Cerebellar cortex (tissue), 1 donor: Measurements from ENCODE around the gene SEMA3C.

Experiments used
- DNase-seq: peaks from one replicate; pipeline ENCODE4 v3.0.0-alpha.2; 2015; ENCODE audit warnings: low spot score

The SEMA3C gene

GRCh38 chr7:80918909-80919721 is at the start of gene SEMA3C:
SEMA3C (minus strand) TSS chr7:80919051; CDS start chr7:80916781, 2,270 bp downstream.
- DNase-seq: peak; percentile 48

DNA sequence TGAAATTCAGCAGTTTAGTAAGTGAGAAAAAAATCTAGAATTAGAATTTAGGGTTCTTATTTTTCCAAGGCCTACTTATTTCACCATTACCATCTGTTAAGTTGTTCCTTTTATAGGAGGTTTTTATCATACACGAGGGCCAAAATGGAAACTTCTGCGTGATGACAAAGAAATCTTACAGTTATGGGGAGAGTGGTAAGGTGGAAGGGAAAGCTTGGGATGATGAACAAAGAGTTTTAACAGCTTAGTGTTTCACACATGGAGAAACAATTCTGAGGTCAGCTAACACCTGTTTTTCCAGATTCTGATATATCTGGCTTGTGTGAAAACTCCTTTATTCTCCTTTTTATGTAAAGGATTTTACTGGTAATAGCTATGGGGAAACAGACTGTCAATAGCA is 49.8 kb upstream of the SEMA3C start:
- DNase-seq: no peak

DNA sequence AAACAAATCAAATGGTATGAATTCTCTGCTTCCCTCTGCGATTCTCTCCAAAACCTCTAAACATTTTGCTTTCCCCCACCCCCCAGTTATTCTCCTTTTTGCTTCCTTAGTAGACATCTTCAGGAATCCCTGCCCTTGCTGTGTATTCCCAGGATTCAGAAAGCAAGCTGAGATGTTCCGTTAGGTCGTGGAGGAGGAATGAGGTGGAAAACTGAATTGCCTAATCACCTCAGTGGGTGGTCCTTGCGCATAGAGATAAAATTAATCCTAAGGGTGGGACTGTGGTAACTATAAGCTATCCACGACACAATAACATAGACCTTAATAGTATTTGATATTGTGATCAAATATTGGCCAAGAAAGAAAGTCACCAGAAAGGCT is 49.1 kb upstream of the SEMA3C start:
- no peak for DNase-seq

DNA sequence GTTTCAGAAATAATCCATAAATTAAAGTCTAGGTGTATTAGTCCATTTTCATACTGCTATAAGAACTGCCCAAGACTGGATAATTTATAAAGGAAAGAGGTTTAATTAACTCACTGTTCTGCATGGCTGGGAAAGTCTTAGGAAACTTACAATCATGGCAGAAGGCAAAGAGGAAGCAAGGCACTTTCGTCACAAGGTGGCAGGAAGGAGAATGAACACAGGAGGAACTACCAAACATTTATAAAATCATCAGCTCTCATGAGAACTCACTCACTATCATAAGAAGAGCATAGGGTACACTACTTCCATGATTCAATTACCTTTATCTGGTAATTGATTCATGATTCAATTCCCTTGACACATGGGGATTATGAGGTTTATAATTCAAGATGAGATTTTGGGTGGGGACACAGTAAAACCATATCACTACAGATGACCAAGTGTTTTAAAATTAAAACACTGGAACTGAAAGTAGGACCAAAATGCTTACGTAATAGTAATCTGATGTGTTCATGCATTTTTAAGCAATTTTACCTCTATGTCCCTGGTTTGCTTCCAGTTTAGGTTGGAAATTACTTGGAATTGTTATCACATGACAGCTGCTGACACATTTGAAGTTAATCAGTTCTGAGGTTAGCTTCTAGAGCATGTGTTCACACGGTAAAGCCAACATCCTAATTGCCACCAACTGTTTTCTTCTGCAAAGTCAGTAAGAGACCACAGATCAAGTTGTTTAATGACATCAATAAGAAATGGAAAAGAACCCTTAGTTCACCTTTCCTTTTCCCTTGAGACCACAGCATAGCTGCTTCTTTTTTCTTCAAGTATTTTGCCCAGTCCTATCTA is 48.4 kb upstream of the SEMA3C start:
- peak; percentile 7 for DNase-seq

DNA sequence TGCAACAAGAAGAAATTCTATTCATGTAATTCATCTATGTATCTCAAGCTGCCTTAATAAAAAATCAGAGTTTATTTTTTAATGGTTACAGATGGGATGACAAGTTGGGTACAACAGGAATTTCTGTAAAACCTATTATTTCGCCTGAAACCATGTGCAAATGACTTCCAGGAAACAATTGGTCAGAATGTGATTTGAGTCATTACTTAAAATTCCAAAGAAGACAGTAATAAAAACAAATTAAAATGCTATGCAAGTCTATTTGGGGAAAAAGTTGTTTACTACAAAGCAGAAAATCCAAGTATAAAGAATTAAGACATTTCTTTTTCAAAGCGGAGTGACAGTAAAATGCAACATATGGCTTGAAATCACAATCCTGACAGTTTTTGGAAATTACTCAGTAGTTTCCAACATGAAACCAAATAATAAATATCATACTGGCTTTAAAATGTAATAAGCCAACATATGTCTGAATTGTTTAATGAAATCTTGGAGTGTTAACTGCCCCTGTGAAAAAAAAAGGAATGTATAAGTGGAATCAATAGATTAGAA is 41.5 kb upstream of the SEMA3C start:
- DNase-seq: no peak

- no peak for DNase-seq
Observed at GRCh38 chr7:80957226-80957777, 38.5 kb upstream of the SEMA3C start.

- no peak for DNase-seq
Observed at GRCh38 chr7:80954191-80954590, 35.3 kb upstream of the SEMA3C start.

DNA sequence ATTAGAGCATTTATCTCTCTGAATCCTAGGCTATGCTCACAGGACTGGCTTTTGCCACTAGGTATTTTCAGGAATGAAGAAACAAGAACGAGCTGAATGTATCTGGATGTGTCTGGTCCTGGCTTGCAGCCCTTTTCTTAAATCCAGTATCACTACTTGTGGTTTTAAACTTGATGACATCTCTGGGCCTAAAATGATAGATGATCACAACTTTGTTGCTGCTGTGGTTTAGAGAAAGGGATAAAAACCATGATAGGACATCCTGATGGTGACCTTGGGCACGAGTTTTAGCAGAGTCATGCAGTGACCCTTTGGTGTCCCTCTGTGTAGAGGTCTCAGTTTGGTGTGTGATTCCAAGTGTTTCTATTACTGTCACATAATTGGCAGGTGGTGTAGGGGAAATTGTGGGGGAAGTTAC is 31.7 kb upstream of the SEMA3C start:
- no peak for DNase-seq

GRCh38 chr7:80949449-80949848 is 30.6 kb upstream of the SEMA3C start:
- no peak for DNase-seq

GRCh38 chr7:80946858-80947257 is 28.0 kb upstream of the SEMA3C start:
- DNase-seq: no peak

DNA sequence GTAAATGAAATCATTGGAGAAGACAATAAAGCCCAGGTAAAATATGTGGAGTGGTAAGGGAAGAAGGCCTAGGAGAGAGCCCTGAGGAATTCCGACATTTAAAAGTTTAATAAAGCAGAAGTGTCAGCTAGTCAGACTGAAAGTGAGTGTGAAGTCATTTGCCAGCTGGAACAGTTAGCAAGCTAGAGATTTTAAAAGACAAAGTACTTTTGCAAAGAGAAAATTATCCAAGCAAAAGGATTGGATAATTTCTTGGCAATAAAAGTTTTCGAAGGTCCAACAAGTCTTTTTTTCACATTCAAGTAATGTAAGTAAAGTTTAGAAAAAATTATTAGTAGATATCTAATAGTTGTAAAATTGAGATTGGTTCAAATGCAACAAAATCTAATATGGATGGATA is 27.1 kb upstream of the SEMA3C start:
- DNase-seq: no peak

DNA sequence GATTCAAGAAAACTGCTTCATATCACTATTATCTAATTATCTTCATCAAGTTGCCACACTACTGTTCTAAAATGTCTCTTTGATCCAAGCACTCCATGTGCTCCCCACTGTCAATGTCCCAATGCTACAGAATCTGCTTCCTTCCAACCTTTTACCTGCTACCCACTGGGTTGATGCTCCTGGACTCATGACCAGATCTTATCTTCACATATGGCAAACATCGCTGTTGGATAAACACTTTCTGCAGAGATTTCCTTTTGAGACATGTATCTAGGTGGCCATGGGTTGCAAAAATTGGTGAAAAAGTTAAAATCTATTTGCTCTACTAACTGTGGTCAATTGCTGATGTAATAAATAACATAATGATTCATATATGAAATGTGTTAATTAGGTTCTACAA is 24.5 kb upstream of the SEMA3C start:
- DNase-seq: no peak

- DNase-seq: no peak
Observed at GRCh38 chr7:80942261-80943041, 23.6 kb upstream of the SEMA3C start.

DNA sequence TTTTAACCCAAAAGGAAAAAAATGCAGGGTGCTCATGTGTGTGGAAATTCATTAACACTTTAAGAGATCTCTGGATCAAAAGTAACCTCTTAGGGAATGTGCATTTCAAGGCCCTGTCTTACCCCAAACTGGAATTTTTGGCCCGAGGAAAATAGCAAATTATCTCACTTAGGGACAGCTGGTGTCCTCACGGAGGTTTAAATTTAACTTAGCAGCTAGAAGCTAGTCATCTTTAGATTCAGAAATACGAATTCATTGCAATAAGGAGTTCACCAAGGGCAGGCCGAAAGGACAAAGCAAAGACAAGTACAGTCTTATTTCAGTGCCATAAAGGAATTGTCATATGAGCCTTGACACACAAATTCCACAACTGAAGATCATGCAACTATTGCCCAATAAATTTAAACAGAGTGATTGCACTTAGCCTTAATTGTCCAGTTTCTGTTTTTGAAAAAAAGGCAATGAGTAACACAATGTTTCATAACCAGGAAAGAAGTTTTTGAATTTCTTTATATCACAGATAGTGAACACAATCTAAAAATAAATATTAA is 22.4 kb upstream of the SEMA3C start:
- no peak for DNase-seq

DNA sequence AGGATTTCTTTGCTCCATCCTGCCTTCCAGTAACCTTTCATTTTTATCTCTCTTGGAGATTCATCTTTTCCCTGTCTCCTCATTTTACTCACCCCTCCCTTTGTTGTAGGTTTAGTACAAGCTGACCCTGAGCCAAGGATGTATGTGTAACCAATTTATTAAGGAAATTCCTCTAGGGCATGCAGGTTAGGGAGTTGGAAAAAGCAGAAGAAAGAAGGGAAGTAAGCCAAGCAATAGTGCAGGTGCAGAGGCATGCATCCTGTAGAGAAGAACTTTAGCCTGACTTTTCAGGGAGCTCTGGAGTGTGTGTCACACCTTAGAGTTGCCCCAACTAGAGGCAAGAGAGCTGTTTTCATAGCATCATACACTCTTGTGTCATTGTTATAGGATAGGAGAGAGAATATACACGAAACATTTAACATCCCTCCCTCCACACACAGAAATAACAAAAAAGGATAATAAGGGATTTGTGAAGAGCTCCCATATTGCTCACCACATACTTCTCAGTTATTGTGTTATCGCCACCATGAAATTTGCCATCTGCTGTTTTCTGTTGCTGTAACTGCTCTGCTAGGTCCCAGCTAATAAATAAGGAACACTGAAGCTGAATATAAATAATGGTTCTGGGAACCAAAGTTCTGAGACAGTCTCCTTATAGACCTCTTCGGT is 21.8 kb upstream of the SEMA3C start:
- DNase-seq: no peak

GRCh38 chr7:80937336-80937735 is 18.5 kb upstream of the SEMA3C start:
- no peak for DNase-seq

GRCh38 chr7:80935991-80936780 is 17.3 kb upstream of the SEMA3C start:
- DNase-seq: no peak

DNA sequence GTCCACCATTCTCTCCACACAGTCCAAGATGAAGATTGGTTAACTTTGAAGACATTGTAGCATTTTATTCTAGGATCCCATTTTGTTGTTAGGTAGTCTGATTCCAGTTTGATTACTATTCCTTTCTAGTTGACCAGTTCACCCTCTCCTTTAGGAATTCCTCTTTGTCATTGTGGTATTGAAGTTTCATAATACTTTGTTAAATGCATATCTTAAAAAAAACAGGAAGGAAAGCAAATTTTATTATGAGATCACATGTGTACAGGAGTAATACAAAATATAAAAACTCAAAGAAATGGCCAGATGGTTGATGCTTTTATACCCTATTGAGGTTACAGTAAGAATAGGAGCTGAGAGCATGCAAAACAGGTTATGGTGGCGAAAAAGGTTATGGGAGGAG is 15.5 kb upstream of the SEMA3C start:
- DNase-seq: no peak

DNA sequence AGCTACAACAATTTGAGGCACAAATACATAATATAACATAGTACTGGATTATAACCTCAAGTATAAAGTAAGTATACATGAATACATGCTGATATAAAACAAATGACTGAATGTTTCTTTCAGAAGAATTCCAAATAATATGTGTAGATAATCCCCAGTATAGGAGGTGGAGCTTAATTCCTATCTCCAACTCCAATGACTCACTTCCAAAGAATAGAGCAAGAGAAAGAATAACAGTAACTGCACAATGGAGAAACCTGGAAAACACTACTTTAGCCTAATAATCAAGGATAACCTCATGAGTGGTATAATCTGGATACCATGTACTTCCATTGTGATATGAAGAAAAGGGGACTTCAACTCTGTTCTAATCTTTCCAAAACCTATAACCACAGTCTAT is 13.7 kb upstream of the SEMA3C start:
- DNase-seq: no peak

DNA sequence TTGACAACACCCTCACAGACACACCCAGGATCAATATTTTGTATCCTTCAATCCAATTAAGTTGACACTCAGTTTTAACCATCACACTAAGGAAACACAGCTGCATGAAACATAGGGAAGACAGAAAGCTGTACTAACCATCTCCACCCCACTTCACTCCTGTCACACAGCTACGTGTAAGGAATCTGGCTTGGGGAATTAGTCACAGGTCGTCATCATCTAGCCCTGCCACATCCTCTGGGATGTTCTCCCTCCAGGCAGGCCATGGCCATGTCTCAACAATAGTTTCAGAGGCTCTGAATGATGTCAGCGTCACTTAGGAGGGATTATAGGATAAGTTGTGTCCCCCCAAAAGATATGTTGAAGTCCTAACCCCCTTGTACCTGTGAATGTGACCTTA is 10.8 kb upstream of the SEMA3C start:
- no peak for DNase-seq
